Endodermal cell (in vitro differentiated cells): ENCODE measurements around the gene CHL1. TPM values are rescaled to one million over a fixed set of nuclear protein-coding genes. Genes with fewer than 3 reads are reported as not detected.
"Not testable (repeated sequence)": the region's sequence is repeated elsewhere in the genome, so short reads cannot be mapped to it uniquely, and the experiment has no call there.

Experiments
- DNase-seq: peaks from one replicate; pipeline ENCODE4 v3.0.0-alpha.2; 2017
- H3K27ac ChIP-seq: 2 replicates; pipeline ENCODE4 v1.5.1; 2013; ENCODE audit warnings: mild to moderate bottlenecking, low read depth, low read length, moderate library complexity
- H3K27me3 ChIP-seq: 2 replicates; pipeline ENCODE4 v1.6.1; 2013; ENCODE audit warnings: mild to moderate bottlenecking, low read length, moderate library complexity; ENCODE audit not compliant: insufficient read depth, control insufficient read depth, poor library complexity, severe bottlenecking
- H3K36me3 ChIP-seq: 2 replicates; pipeline ENCODE4 v1.7.0; 2013; ENCODE audit warnings: mild to moderate bottlenecking, low read length, moderate library complexity; ENCODE audit not compliant: control insufficient read depth, insufficient read depth
- H3K4me1 ChIP-seq: one replicate; pipeline ENCODE4 v1.7.0; 2013; ENCODE audit warnings: low read length; ENCODE audit not compliant: control insufficient read depth, insufficient read depth
- H3K4me3 ChIP-seq: 2 replicates; pipeline ENCODE4 v1.5.1; 2013; ENCODE audit warnings: mild to moderate bottlenecking, low read length, moderate library complexity
- H3K9ac ChIP-seq: 2 replicates; pipeline ENCODE4 v1.6.1; 2013; ENCODE audit warnings: mild to moderate bottlenecking, low read length, moderate library complexity; ENCODE audit not compliant: poor library complexity, severe bottlenecking; ENCODE audit errors: extremely low read depth
- H3K9me3 ChIP-seq: 2 replicates; pipeline ENCODE4 v1.6.1; 2013; ENCODE audit warnings: mild to moderate bottlenecking, low read length, moderate library complexity; ENCODE audit not compliant: control insufficient read depth
- H3K27ac Mint-ChIP-seq: 2 replicates; pipeline ENCODE4 v1.8.0; 2020; ENCODE audit warnings: mixed read lengths
- H3K27me3 Mint-ChIP-seq: 2 replicates; pipeline ENCODE4 v1.8.0; 2021; ENCODE audit warnings: mild to moderate bottlenecking, mixed read lengths; ENCODE audit not compliant: insufficient read depth
- H3K36me3 Mint-ChIP-seq: 2 replicates; pipeline ENCODE4 v1.8.0; 2020; ENCODE audit warnings: low read depth, mixed read lengths
- H3K4me1 Mint-ChIP-seq: 2 replicates; pipeline ENCODE4 v1.8.0; 2020; ENCODE audit warnings: mixed read lengths
- H3K4me3 Mint-ChIP-seq: 2 replicates; pipeline ENCODE4 v1.8.0; 2020; ENCODE audit warnings: mild to moderate bottlenecking, moderate library complexity, mixed read lengths
- H3K9me3 Mint-ChIP-seq: 2 replicates; pipeline ENCODE4 v1.8.0; 2020; ENCODE audit warnings: mild to moderate bottlenecking, mixed read lengths
- CTCF ChIP-seq: fragments of 200-600 bp; sonication (generic); conservative IDR thresholded peaks from 2 replicates; pipeline ENCODE4 v1.5.0; 2021; ENCODE audit warnings: antibody characterized with exemption, mild to moderate bottlenecking
- WGBS, 2 experiments: methylation state at CpG; one replicate each; pipeline versions ENCODE4 v1.1.5 to v1.1.7; 2013; ENCODE audit warnings: missing lambda C conversion rate in 2 of 2, mixed read lengths in 1 of 2; ENCODE audit not compliant: insufficient coverage in 1 of 2, insufficient read length in 1 of 2; 5-methylcytosine and 5-hydroxymethylcytosine counted together
- total RNA-seq, 2 donors: library from RNA; stranded (reverse); fragmentation: NEBNext Ultra II Directional in 1 of 2; extraction: Animal tissue kit (Norgen Biotek cat#: 25700) in 1 of 2; gene quantifications; 2 replicates in 1 of 2; 3 replicates in 1 of 2; pipeline ENCODE4 v1.2.1, GENCODE V29; 2021

The CHL1 gene
- total RNA-seq, 2 donors from 2014 or later = 2.2 to 2.8 TPM

GRCh38 chr3:364287-364686 is 167.7 kb downstream of the CHL1 start:
- peaks cover 22% of the 10 kb centered on the region for H3K27me3 Mint-ChIP-seq
- 67 to 74% methylated on average over 2 to 4 of the region's 4 CpGs for WGBS, 2 experiments
- no peaks in the 10 kb centered on the region for H3K27me3 ChIP-seq
- no peak for DNase-seq
- no peaks in the 10 kb centered on the region for H3K36me3 ChIP-seq
- peaks cover 67% of the 10 kb centered on the region for H3K9me3 ChIP-seq
- peaks cover 12% of the 10 kb centered on the region for H3K9me3 Mint-ChIP-seq
- H3K4me1 ChIP-seq = no peaks in the 10 kb centered on the region
- no peaks in the 10 kb centered on the region for H3K4me1 Mint-ChIP-seq
- TF ChIP-seq CTCF = no peak
- H3K9ac ChIP-seq = no peak overlapping the region
- no peak overlapping the region for H3K27ac Mint-ChIP-seq
- no peak overlapping the region for H3K27ac ChIP-seq
- H3K4me3 Mint-ChIP-seq = no peak overlapping the region
- no peak overlapping the region for H3K4me3 ChIP-seq
- H3K36me3 Mint-ChIP-seq = no peaks in the 10 kb centered on the region

DNA sequence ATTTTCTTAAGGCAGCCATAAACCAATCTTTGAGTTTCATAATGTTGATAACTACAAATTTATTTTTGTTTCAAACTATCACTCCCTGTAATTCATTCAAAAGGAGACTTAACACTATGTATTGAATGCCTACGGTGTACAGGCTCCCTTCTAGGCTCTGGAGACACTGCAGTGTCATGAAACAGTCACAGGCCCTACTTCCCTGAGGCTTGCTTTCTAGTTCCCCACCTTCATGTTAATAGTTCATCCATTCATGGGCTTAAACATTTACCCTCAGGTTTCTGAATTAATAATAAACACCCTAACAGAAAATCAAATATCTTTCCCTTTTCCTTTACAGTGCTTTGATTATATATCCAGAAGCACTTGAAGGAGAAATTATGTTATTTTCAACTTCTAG is 168.7 kb downstream of the CHL1 start:
- H3K4me3 ChIP-seq = no peak overlapping the region
- no peak for DNase-seq
- H3K27ac ChIP-seq = no peak overlapping the region
- H3K27me3 ChIP-seq = no peaks in the 10 kb centered on the region
- no peaks in the 10 kb centered on the region for H3K36me3 ChIP-seq
- H3K9me3 ChIP-seq = peaks cover 58% of the 10 kb centered on the region
- peaks cover 18% of the 10 kb centered on the region for H3K9me3 Mint-ChIP-seq
- 54 to 78% methylated on average over 1 of the region's 1 CpG for WGBS, 2 experiments
- TF ChIP-seq CTCF = no peak
- H3K36me3 Mint-ChIP-seq = no peaks in the 10 kb centered on the region
- no peaks in the 10 kb centered on the region for H3K4me1 ChIP-seq
- no peak overlapping the region for H3K27ac Mint-ChIP-seq
- H3K9ac ChIP-seq = no peak overlapping the region
- peaks cover 25% of the 10 kb centered on the region for H3K27me3 Mint-ChIP-seq
- H3K4me3 Mint-ChIP-seq = no peak overlapping the region
- H3K4me1 Mint-ChIP-seq = no peaks in the 10 kb centered on the region

GRCh38 chr3:366253-366652 is 169.7 kb downstream of the CHL1 start:
- H3K4me1 Mint-ChIP-seq, H3K27ac Mint-ChIP-seq, H3K4me3 Mint-ChIP-seq, H3K4me1 ChIP-seq, H3K27me3 ChIP-seq, H3K4me3 ChIP-seq, DNase-seq, H3K9ac ChIP-seq, H3K36me3 ChIP-seq, H3K36me3 Mint-ChIP-seq, H3K27ac ChIP-seq: not testable (repeated sequence)
- peaks cover 58% of the 10 kb centered on the region for H3K9me3 ChIP-seq
- Mint-ChIP-seq H3K27me3 (peaks cover 30% of the 10 kb centered on the region), H3K9me3 (peaks cover 18% of the 10 kb centered on the region)
- WGBS, 2 experiments = 73 to 81% methylated on average over 7 of the region's 7 CpGs

DNA sequence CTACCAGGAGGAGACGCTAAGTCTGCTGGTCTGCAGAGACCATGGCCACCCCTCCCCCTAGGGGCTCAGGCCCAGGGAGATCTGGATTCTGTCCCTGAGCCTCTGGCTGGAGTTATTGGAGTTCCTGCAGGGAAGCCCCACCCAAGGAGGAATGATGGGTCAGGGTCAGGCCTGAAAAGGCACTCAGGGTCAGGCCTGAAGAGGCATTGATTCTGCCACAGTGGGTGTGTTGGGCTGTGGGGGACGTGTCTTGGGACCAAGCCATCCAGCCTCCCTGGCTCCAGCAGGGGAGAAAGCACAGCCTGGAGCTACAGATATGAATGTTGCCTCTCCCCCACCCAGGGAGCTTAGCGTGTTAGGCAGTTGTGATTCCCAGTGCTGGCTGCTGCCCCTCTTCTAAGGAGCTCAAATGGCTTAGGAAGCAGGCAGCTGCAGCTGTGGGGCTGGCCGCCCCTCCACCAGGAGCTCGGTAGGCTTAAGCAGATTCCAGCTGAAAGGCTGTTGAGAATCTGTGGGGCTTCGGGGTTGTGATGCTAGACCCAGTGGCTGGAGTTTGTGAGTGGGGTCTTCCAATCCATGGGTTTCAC is 176.7 kb downstream of the CHL1 start:
- no peak for TF ChIP-seq CTCF
- Histone ChIP-seq H3K9ac (no peak overlapping the region), H3K4me3 (no peak overlapping the region), H3K36me3 (no peaks in the 10 kb centered on the region), H3K27me3 (no peaks in the 10 kb centered on the region), H3K9me3 (peaks cover 74% of the 10 kb centered on the region), H3K4me1 (no peaks in the 10 kb centered on the region), H3K27ac (no peak overlapping the region)
- H3K27ac Mint-ChIP-seq = no peak overlapping the region
- H3K4me1 Mint-ChIP-seq = peaks cover 3% of the 10 kb centered on the region
- peaks cover 40% of the 10 kb centered on the region for H3K27me3 Mint-ChIP-seq
- H3K4me3 Mint-ChIP-seq = no peak overlapping the region
- WGBS, 2 experiments = 60 to 72% methylated on average over 3 to 6 of the region's 6 CpGs
- no peak for DNase-seq
- H3K36me3 Mint-ChIP-seq = no peaks in the 10 kb centered on the region
- peaks cover 12% of the 10 kb centered on the region for H3K9me3 Mint-ChIP-seq
